GM20431 (cell line): ENCODE data around the gene MTIF2.
"Not testable (repeated sequence)": the region's sequence is repeated elsewhere in the genome, so short reads cannot be mapped to it uniquely, and the experiment has no call there.

Source experiments
- in situ Hi-C: fragments of 300-500 bp; cut with MseI, MboI; formaldehyde crosslinking; loops from one replicate; pipeline ENCODE4 v1.15.0; 2020; ENCODE audit warnings: low sequenced_read_pairs; ENCODE audit not compliant: unreplicated experiment

The MTIF2 gene

GRCh38 chr2:55213822-55214221 lies 55.2 kb downstream of the MTIF2 start:
- in situ Hi-C loops = no loop called here

- in situ Hi-C loops = no loop called here
Observed at GRCh38 chr2:55204950-55205349, 64.1 kb downstream of the MTIF2 start.

DNA sequence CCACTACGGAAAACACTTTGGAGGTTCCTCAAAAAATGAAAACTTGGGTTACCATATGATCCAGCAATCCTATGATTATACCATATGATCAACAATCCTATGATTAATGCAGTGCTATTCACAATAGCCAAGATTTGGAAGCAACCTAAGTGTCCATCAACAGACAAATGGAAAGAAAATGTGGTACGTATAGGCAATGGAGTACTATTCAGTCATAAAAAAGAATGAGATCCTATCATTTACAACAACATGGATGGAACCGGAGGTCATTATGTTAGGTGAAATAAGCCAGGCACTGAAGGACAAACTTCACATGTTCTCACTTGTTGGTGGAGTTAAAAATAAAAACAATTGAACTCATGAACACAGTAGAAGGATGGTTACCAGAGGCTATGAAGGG lies 64.5 kb downstream of the MTIF2 start:
- in situ Hi-C loops = no loop called here

DNA sequence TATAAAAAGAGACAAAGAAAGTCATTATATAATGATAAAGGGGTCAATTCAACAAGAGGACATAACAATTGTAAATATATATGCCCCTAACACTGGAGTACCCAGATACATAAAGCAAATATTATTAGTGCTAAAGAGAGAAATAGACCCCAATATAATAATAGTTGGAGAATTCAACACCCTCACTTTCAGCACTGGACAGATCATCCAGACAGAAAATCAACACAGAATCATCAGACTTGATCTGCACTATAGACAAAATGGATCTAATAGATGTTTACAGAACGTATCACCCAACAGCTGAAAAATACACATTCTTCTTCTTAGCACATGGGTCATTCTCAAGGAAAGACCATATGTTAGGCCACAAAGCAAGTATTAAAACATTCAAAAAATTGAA lies 68.6 kb downstream of the MTIF2 start:
- in situ Hi-C loops = no loop called here

DNA sequence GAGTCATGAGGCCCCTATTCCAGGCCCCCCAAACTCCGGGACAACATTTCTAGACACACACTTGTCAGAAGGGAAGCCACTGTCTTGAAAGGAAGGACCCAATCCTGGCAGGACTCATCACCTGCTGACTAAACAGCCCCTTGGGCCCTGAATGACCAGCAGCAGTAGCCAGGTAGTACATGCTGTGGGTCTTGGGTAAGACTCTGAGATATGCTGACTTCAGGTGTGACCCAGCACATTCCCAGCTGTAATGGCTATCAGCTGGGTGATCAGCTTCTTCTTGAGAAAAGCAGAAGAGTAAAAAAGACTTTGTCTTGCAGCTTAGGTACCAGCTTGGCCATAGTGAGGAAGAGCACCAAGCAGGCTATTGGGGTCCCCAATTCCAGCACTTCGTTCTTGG lies 72.5 kb downstream of the MTIF2 start:
- in situ Hi-C loops = no loop called here

GRCh38 chr2:55191888-55192287 lies 77.1 kb downstream of the MTIF2 start:
- in situ Hi-C loops = not testable (repeated sequence)

DNA sequence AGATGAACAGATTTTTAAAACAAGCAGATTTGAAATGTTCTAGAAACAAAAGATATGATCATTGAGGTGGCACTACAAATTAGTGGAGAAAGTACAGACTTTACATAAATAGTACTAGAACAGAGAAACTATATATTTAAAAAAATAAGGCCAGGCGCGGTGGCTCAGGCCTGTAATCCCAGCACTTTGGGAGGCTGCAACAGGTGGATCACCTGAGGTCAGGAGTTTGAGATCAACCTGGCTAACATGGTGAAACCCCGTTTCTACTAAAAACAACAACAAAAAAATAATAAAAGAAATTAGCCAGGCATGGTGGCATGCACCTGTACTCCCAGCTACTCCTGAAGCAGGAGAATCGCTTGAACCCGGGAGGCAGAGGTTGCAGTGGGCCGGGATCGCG lies 82.2 kb downstream of the MTIF2 start:
- in situ Hi-C loops = not testable (repeated sequence)
